Measurements from ENCODE around the gene DUSP8. TPM values are rescaled to one million over a fixed set of nuclear protein-coding genes. Genes with fewer than 3 reads are reported as not detected.

Gene DUSP8
- total RNA-seq, 1 experiment from 2014 or later: 2.4 TPM

DNA sequence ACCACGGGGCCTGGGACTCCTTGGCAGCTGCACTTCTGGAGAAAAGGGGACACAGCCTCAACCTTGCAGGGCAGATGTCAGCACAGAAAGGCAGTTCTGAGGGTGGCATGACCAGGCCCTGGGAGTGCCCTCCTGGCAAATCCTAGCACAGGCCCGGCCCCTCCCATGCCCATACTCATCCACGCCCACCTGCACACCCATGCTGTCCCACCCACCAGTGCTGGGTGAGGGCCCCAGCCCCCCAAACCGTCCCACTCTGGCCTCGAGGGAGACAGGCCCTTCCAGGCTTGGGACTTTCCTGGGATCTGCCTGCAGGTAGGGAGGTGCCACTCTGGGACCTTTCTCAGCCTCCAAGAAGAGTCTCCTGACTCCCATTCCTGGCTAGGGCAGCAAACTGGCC, 10.1 kb downstream of the DUSP8 start (continued):
- TF ChIP-seq, protein P1, sequence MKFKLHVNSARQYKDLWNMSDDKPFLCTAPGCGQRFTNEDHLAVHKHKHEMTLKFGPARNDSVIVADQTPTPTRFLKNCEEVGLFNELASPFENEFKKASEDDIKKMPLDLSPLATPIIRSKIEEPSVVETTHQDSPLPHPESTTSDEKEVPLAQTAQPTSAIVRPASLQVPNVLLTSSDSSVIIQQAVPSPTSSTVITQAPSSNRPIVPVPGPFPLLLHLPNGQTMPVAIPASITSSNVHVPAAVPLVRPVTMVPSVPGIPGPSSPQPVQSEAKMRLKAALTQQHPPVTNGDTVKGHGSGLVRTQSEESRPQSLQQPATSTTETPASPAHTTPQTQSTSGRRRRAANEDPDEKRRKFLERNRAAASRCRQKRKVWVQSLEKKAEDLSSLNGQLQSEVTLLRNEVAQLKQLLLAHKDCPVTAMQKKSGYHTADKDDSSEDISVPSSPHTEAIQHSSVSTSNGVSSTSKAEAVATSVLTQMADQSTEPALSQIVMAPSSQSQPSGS (CRISPR knock-in tag; IDR thresholded peaks at IDR 0.05; ENCODE audit: borderline replicate concordance, low read depth): no peak
- TF ChIP-seq, protein P2, sequence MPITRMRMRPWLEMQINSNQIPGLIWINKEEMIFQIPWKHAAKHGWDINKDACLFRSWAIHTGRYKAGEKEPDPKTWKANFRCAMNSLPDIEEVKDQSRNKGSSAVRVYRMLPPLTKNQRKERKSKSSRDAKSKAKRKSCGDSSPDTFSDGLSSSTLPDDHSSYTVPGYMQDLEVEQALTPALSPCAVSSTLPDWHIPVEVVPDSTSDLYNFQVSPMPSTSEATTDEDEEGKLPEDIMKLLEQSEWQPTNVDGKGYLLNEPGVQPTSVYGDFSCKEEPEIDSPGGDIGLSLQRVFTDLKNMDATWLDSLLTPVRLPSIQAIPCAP (CRISPR knock-in tag; IDR thresholded peaks at IDR 0.05): no peak
- no peak for TF ChIP-seq AR (CRISPR knock-in tag; IDR thresholded peaks at IDR 0.05)
- TF ChIP-seq ZNF138 (CRISPR knock-in tag; conservative IDR thresholded peaks at IDR 0.05): no peak
- TF ChIP-seq NR2C2 (CRISPR knock-in tag; IDR thresholded peaks at IDR 0.05): no peak
- TF ChIP-seq, protein P3, sequence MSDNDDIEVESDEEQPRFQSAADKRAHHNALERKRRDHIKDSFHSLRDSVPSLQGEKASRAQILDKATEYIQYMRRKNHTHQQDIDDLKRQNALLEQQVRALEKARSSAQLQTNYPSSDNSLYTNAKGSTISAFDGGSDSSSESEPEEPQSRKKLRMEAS (CRISPR knock-in tag; IDR thresholded peaks at IDR 0.05): no peak

DNA sequence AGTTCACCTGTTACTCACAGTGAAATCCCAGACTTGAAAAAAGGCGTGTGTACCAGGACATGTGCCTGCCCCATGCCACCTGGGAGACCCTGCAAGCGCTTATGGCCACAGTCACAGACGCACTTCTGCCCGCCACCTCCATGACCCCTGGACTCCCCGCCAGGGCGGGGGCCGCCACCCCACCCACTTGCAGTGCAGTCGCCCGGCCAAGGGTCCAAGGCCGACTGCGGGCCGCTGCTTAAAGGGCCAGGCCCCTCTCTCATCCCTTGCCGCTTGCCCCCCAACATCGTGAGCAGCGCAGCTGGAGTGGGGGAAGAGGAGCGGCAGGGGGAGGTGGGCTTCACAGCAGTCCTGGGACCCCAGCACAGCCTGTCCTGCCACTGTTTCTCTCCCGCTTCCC, 10.8 kb downstream of the DUSP8 start:
- Mint-ChIP-seq H3K27ac (no peak overlapping the region), H3K27me3 (ENCODE audit: low read depth) (peaks cover 42% of the 10 kb centered on the region), H3K9me3 (no peaks in the 10 kb centered on the region), H3K4me1 (peaks cover 14% of the 10 kb centered on the region), H3K36me3 (no peaks in the 10 kb centered on the region), H3K4me3 (no peak overlapping the region)
- ChIA-PET POLR2A (no interaction called here), CTCF (interaction anchor here (5.3 kb wide), 1 partner anchor 15 kb away, joined by 72 read pairs; no protein-coding TSS in a partner anchor)
- ATAC-seq: no peak
- TF ChIP-seq ZNF219 (CRISPR knock-in tag; IDR thresholded peaks at IDR 0.05; ENCODE audit: borderline replicate concordance) (no peak), USF1 (CRISPR knock-in tag; IDR thresholded peaks at IDR 0.05) (no peak), CTCF (IDR thresholded peaks at IDR 0.05) (no peak), ZNF263 (CRISPR knock-in tag; IDR thresholded peaks at IDR 0.05; ENCODE audit: low read depth) (no peak)
- TF ChIP-seq, protein P4, sequence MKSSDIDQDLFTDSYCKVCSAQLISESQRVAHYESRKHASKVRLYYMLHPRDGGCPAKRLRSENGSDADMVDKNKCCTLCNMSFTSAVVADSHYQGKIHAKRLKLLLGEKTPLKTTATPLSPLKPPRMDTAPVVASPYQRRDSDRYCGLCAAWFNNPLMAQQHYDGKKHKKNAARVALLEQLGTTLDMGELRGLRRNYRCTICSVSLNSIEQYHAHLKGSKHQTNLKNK (CRISPR knock-in tag; IDR thresholded peaks at IDR 0.05): no peak
- TF ChIP-seq, protein P5, sequence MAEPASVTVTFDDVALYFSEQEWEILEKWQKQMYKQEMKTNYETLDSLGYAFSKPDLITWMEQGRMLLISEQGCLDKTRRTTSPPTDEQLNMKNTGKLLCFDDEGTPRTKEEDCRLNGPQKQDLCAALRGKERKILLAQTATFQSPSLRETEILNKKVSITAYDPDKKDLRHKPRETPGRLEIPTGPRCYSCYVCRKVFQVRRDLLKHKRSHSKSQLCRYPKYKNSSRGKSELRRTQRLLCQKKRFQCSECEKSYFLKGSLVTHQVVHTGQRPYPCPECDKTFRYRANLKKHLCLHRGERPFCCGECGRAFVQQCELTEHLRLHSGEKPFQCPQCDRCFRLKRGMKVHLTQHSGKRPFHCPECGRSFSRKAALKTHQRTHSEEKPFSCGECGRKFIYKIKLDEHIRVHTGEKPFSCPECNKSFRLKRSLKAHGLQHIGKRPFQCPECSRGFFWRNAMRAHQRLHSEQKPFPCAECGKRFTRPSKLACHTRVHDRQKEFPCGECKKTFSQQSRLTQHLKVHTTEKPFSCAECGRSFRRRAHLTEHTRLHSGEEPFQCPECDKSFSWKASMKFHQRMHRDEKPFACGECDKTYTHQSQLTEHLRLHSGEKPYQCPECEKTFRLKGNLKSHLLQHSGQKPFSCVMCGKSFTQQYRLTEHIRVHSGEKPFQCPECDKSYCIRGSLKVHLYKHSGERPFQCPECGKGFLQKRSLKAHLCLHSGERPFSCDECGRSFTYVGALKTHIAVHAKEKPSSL (CRISPR knock-in tag; conservative IDR thresholded peaks at IDR 0.05): no peak
- no peak for DNase-seq (ENCODE audit: low spot score)

Measured in WTC11 (cell line).